Stimulated activated CD4-positive, alpha-beta T cell treated with anti-CD3 and anti-CD28 coated beads, Interleukin-1b, Interleukin-23, amount 100 ng/mL, for 4 hours (primary cell): Measurements from ENCODE around the gene LBHD2.
A peak's percentile ranks its signal among the peaks of the same experiment; 100 is the strongest.

Source experiments
- DNase-seq, 2 donors: peaks; one replicate each; pipeline ENCODE4 v3.0.0-alpha.2; 2020; ENCODE audit warnings: low read depth in 2 of 2

Gene LBHD2

DNA sequence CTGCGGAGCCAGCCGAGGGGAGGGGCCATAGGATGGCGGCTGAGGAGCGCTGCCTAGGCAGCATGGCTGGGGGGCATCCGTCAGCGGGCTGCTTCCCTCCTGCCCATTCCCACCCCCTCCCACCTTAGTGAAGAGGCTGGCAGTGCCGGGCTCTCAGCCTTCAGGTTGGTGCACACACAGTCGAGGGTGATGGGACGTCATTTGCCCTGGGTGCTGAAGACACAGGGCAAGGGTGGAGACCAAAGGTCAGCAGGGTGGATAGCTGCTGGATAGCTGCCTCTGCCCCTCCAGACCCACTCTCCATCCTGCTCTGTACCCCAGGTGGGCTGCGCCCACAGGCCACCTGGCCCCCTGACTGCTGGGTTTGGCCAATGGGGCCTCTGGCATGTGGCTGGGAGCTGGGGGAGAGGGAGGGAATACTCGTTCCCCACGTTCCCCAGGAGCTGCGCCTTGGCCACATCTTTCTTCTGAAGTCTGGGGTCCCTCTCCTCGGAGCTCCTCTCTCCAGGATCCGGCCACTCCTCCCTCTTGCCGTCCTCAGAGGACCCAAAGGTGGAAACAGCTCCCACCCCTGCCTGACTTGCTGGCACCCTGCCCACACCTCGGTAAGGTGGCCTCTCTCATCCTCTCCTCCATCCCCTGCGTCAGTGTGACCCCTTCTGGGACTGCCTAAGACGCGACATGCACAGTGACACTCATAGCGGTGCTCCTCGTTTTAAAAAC, 15.5 kb upstream of the LBHD2 start:
- no peak for DNase-seq

DNA sequence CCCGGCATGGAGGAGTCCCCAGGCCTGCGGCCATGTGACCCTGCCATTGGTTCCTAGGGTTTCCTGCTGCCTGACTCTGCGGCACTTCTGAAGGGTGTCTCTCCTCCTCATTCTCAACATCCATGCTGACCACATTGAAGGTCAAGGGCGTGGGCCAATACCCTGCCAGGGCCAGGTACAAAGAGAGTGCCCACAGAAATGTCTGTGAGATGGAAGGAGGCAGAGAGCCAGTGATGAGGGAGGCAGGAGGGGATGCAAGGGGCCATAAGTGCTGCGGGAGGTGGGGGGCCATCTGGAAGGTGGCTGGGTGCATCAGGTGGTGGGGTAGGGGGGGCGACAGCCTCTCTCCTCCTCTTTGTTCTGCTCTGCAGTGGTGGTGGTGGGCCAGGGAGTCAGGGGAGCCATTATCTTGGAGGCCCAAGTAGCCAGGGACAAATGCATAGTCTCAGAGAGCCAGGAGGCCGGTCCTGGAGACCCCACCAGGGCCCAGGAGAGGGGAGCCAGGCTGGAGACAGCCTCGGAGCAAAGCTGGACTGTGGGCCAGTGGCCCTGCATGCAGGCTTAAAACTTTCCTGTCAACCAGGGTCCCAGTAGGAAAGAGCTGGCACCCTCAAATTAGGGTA, 13.6 kb upstream of the LBHD2 start:
- DNase-seq = no peak

GRCh38 chr14:103070971-103071542, 13.0 kb upstream of the LBHD2 start:
- DNase-seq = no peak

GRCh38 chr14:103071544-103072251, 12.3 kb upstream of the LBHD2 start:
- DNase-seq = no peak

DNA sequence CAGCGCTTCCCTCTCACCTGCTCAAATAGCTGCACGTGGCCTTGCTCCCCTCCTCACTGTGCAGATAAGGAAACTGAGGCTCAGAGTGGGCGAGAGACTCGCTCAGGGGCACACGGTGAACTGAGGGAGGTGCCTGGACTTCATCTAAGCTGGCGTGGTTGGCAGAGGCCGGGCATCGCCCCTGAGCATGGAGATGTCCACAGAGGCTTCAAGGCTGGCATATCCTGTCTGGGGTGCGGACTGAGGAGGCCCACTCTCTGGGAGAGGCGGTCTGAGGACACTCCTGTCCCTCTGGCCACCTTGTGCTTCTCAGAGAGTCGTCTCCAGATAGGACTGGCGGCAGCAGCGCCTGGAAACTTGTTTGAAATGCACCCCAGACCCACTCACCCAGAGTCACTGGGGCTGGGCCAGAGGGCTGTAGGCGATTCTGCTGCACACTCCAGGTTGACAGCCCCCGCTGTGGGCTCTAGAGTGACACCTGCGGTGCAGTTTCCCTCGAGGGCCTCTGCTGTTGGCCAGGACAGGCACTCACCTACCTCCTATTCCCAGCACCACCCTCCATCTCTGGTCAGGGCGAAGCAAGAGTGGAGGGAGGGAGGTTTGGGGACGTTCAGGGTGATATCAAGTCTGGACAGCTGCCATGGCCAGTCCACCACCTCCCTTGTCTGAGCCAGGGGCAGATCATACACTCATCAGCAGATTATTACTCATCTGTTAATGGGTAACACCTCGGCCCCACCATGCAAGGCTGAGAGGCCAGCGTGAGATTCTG, 11.2 kb upstream of the LBHD2 start:
- DNase-seq = no peak

- DNase-seq = no peak
Observed at GRCh38 chr14:103073367-103073875, 10.6 kb upstream of the LBHD2 start.

DNA sequence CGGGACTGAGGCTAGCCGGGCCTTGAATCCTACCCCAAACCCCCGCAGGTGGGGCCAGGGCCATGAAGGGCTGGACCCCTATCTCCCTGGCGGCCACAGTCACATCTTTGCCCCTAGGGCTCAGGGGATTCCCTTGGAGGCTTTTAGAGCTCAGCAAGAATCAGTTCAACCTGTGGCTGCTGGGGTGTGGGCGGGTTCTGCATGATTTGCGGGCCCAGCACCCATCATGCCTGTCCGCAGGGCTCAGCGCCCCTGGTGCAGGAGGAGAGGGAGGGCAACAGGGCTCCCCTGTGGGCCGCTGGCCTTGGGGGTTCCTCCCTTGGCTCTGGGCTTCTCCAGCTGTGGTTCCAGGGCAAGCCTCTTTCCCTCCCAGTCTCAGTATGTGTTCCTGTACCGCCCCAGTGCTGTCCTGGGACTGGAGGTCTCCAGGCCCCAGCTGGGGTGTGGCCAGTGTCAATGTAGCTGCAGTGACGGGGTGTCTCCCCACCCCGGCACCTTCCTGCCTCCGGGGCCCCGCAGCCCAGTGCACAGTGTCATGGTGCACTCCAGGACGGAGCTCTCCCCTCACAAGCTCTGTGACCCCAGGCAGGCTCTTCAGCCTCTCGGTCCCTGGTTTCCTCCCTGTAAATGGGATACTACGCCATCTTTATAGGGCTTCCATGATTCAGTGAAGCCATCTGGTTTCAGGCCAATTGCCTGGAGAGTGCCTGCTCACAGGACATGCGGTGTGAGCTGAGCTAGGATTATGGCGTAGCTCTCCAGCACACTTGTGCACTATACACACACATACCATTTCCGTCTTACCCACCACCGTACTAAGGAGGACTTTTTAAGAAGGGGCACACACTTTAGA, 9.9 kb upstream of the LBHD2 start:
- DNase-seq = no peak

GRCh38 chr14:103074729-103075367, 9.2 kb upstream of the LBHD2 start:
- no peak for DNase-seq

- peak; percentile 58 to 63 for DNase-seq
Observed at GRCh38 chr14:103078420-103078749, 5.6 kb upstream of the LBHD2 start.

GRCh38 chr14:103078860-103079587, 5.0 kb upstream of the LBHD2 start:
- no peak for DNase-seq

DNA sequence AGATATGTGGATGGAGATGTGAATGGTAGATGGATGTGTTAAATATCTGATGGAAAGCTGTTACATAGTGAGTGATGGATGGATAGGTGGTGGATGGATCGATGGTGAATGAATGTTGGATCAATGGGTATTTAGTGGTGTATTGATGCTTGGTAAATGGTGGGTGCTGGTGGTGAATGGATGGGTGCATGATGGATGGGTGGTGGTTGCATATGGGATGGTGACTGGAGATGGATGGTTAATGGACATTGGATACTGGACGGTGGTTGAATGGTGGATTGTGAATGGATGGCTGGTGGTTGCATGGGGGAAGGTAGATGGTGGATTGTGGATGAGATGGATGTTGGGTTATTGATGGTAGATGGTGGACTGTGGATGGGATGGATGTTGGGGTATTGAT, 2.1 kb upstream of the LBHD2 start:
- no peak for DNase-seq

DNA sequence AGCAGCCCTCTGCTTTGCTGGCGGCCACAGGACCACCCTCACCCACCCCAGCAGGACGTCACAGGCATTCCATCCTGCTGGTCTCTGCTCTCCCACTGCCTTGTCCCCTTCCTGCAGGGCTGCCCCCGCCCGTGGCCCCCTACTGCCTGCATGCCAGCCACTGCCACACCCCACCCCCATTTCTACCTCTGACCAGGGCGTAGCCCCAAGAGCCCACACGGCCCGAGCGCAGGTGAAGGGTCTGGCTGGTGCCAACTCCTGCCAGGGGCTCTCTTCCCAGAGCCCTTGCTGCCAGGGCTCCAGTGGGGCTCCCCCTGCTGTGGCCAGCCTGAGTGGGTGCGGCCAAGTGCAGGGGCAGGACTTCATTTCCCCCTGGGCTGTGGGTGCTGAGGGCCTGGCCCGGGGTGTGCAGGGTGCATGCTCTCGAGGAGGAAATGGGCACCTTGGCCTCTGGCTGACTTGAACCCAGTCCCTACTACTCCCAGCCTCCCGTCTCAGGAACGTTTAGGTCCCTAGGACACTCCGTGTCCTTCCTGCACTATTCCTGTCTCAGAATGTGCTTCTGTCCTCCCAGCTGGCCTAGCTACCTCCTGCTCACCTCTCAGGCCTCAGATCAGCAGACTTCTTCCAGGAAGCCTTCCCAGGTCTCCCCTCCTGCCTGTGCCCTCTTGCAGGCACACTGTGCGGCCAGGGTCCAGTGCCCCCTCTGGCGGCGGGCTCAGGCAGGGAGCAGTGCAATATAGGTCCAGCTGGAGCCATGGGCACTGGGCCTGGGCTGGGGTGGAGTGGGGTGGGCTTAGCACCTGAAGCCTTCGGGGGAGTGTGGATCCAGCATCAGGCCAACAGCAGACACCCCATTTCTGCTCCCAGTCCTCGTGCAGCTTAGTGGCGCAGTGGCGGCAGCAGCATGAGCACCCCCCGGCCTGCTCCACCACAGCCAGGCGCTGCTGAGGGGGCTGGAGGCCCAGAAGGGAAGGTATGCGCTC, 1.4 kb downstream of the LBHD2 start:
- no peak for DNase-seq

DNA sequence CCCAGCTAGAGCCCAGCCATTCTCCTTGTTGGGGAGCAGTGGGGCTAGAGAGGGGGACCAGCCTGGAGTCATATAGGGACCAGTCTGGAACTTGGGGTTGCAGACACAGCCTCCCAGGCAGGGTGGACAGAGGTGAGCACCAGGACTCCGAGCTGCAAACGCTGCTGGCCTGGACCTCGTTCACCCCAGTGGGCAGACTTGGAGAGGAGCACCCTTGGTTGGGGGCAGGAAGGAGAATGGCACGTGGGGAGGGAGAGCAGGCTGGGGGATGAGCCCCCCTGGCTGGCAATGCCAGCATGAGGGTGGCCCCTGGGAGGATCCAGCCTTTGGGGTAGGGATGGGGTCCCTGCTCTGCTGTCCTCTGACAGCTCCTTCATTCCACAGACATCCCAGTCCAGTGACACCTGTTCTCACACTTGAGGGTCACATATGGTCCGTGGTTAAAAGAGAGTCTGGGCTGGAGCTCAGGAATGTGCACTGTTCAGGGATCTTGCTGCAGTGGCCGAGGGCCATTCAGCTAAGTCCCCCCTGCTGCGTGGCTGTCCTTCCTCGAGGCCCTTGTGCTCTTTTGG, 2.8 kb downstream of the LBHD2 start:
- DNase-seq = no peak

DNA sequence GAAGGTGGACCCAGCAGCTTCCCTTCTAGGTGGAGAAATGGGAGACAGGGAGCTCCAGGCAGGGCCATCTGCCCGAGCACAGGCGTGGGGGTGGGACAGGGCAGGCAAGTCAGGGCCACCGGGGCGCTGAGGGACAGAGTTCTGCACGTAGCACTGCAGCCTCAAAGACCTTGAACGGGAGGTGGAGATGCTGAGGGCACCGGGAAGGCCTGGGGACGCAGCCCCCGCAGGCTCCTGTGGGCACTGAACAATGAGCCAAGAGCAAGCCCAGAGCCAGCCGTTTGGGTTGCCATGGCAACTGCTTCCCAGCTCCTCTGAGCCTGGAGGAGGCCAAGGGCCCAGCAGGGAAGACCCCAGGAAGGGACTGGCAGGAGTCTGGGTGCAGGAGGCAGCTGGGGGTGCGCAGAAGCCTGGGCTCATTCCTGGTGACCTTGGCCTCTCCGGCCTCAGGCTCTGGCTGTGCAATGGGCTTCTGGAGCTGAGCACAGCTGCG, 3.4 kb downstream of the LBHD2 start:
- DNase-seq = no peak

- DNase-seq = no peak
Observed at GRCh38 chr14:103088921-103089320, 4.9 kb downstream of the LBHD2 start.

DNA sequence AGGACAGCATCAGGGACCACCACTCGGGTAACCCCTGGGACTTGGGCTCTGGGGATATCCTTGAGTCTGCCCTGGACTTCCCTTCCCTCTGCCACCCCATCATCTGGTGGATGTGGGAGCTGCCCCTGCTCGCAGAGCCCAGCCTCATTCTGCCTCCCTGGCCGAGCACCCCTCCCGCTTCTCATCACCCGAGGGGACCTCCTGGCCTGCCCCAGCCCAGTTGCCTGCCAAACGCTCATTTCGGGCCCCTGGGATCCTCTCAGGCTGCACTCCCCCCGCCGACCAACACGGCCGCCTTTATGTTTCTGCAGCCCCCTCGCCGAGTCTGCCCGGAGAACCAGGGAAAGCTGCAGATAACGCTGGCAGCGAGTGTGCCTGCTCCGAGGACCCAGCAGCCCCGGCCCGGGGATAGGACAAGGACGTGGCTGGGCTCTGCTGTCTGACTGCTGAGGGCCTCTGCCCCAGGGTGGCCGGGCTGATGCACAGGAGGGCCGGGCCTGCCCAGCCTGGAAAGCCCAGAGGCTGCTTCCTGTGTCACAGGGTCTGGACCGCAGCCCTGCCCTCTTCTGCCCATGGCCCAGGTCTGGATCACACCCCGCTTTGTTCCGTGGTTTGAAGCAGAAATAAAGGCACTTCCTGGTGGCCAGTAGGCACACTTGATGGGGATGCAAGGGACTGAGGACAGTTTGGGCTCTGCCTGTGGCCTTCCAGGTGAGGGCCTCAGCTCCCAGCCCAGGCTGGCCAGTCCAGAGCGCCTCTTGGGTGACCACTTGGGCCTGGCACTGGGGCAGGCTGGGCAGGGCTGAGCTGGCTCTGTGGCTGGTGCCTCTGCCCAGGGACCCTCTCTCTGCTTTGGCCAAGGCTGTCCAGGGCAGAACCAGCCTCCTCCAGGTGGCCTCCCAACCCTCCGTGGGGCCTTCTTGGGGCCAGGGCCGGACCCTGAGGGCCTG, 5.7 kb downstream of the LBHD2 start:
- no peak for DNase-seq
